Endodermal cell (in vitro differentiated cells): ENCODE data around the gene SCD5. TPM values are rescaled to one million over a fixed set of nuclear protein-coding genes. Genes with fewer than 3 reads are reported as not detected.

Experiments used
- DNase-seq: peaks from one replicate; pipeline ENCODE4 v3.0.0-alpha.2; 2017
- H3K27ac ChIP-seq: 2 replicates; pipeline ENCODE4 v1.5.1; 2013; ENCODE audit warnings: mild to moderate bottlenecking, low read depth, low read length, moderate library complexity
- H3K27me3 ChIP-seq: 2 replicates; pipeline ENCODE4 v1.6.1; 2013; ENCODE audit warnings: mild to moderate bottlenecking, low read length, moderate library complexity; ENCODE audit not compliant: insufficient read depth, control insufficient read depth, poor library complexity, severe bottlenecking
- H3K36me3 ChIP-seq: 2 replicates; pipeline ENCODE4 v1.7.0; 2013; ENCODE audit warnings: mild to moderate bottlenecking, low read length, moderate library complexity; ENCODE audit not compliant: control insufficient read depth, insufficient read depth
- H3K4me1 ChIP-seq: one replicate; pipeline ENCODE4 v1.7.0; 2013; ENCODE audit warnings: low read length; ENCODE audit not compliant: control insufficient read depth, insufficient read depth
- H3K4me3 ChIP-seq: 2 replicates; pipeline ENCODE4 v1.5.1; 2013; ENCODE audit warnings: mild to moderate bottlenecking, low read length, moderate library complexity
- H3K9ac ChIP-seq: 2 replicates; pipeline ENCODE4 v1.6.1; 2013; ENCODE audit warnings: mild to moderate bottlenecking, low read length, moderate library complexity; ENCODE audit not compliant: poor library complexity, severe bottlenecking; ENCODE audit errors: extremely low read depth
- H3K9me3 ChIP-seq: 2 replicates; pipeline ENCODE4 v1.6.1; 2013; ENCODE audit warnings: mild to moderate bottlenecking, low read length, moderate library complexity; ENCODE audit not compliant: control insufficient read depth
- H3K27ac Mint-ChIP-seq: 2 replicates; pipeline ENCODE4 v1.8.0; 2020; ENCODE audit warnings: mixed read lengths
- H3K27me3 Mint-ChIP-seq: 2 replicates; pipeline ENCODE4 v1.8.0; 2021; ENCODE audit warnings: mild to moderate bottlenecking, mixed read lengths; ENCODE audit not compliant: insufficient read depth
- H3K36me3 Mint-ChIP-seq: 2 replicates; pipeline ENCODE4 v1.8.0; 2020; ENCODE audit warnings: low read depth, mixed read lengths
- H3K4me1 Mint-ChIP-seq: 2 replicates; pipeline ENCODE4 v1.8.0; 2020; ENCODE audit warnings: mixed read lengths
- H3K4me3 Mint-ChIP-seq: 2 replicates; pipeline ENCODE4 v1.8.0; 2020; ENCODE audit warnings: mild to moderate bottlenecking, moderate library complexity, mixed read lengths
- H3K9me3 Mint-ChIP-seq: 2 replicates; pipeline ENCODE4 v1.8.0; 2020; ENCODE audit warnings: mild to moderate bottlenecking, mixed read lengths
- WGBS, 2 experiments: methylation state at CpG; one replicate each; pipeline versions ENCODE4 v1.1.5 to v1.1.7; 2013; ENCODE audit warnings: missing lambda C conversion rate in 2 of 2, mixed read lengths in 1 of 2; ENCODE audit not compliant: insufficient coverage in 1 of 2, insufficient read length in 1 of 2; 5-methylcytosine and 5-hydroxymethylcytosine counted together
- total RNA-seq, 2 donors: library from RNA; stranded (reverse); fragmentation: NEBNext Ultra II Directional in 1 of 2; extraction: Animal tissue kit (Norgen Biotek cat#: 25700) in 1 of 2; gene quantifications; 2 replicates in 1 of 2; 3 replicates in 1 of 2; pipeline ENCODE4 v1.2.1, GENCODE V29; 2021
- TF ChIP-seq, protein P1 (sequence below): fragments of 200-600 bp; sonication (generic); conservative IDR thresholded peaks from 2 replicates; pipeline ENCODE4 v1.5.0; 2021; ENCODE audit warnings: antibody characterized with exemption, mild to moderate bottlenecking

SCD5 gene
- total RNA-seq, 2 donors from 2014 or later, result 3.2 to 5.2 TPM

- Histone ChIP-seq H3K4me1 (peaks cover 29% of the 10 kb centered on the region), H3K4me3 (no peak overlapping the region), H3K9me3 (no peaks in the 10 kb centered on the region), H3K27ac (no peak overlapping the region), H3K27me3 (no peaks in the 10 kb centered on the region), H3K36me3 (no peaks in the 10 kb centered on the region), H3K9ac (no peak overlapping the region)
- peaks cover 63% of the 10 kb centered on the region for H3K4me1 Mint-ChIP-seq
- peak overlapping the region; percentile 10 for H3K4me3 Mint-ChIP-seq
- peak; percentile 75 for DNase-seq
- no peaks in the 10 kb centered on the region for H3K9me3 Mint-ChIP-seq
- TF ChIP-seq, protein P1, sequence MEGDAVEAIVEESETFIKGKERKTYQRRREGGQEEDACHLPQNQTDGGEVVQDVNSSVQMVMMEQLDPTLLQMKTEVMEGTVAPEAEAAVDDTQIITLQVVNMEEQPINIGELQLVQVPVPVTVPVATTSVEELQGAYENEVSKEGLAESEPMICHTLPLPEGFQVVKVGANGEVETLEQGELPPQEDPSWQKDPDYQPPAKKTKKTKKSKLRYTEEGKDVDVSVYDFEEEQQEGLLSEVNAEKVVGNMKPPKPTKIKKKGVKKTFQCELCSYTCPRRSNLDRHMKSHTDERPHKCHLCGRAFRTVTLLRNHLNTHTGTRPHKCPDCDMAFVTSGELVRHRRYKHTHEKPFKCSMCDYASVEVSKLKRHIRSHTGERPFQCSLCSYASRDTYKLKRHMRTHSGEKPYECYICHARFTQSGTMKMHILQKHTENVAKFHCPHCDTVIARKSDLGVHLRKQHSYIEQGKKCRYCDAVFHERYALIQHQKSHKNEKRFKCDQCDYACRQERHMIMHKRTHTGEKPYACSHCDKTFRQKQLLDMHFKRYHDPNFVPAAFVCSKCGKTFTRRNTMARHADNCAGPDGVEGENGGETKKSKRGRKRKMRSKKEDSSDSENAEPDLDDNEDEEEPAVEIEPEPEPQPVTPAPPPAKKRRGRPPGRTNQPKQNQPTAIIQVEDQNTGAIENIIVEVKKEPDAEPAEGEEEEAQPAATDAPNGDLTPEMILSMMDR, result no peak
- H3K27me3 Mint-ChIP-seq, result peaks cover under 1% of the 10 kb centered on the region
- WGBS, 2 experiments, result 72 to 75% methylated on average over 7 to 8 of the region's 8 CpGs
- H3K27ac Mint-ChIP-seq, result no peak overlapping the region
- H3K36me3 Mint-ChIP-seq, result no peaks in the 10 kb centered on the region
These were observed 212.7 kb downstream of the SCD5 start for GRCh38 chr4:82585690-82586435.

DNA sequence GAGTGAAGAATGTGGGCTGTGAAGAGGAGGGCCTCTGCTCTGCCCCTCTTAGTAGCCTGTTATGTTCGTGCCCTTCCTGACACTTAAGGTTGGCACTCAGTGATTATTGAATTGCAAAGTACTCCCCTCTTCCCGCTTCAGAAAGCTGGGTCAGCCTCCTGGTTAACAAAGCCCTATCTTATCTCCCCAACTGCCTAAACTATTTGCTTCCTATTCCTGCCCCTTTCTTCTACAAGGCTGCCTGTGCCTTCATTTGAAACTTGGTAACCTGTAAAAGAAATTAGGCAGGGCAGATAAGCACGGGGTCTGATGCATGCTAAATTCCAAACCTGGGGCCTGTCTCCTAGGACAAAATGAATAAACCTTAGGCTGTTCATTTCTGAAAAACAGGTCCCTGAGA is 213.7 kb downstream of the SCD5 start:
- Histone ChIP-seq H3K36me3 (no peaks in the 10 kb centered on the region), H3K27me3 (no peaks in the 10 kb centered on the region), H3K9ac (no peak overlapping the region), H3K9me3 (no peaks in the 10 kb centered on the region), H3K27ac (no peak overlapping the region), H3K4me3 (no peak overlapping the region), H3K4me1 (peaks cover 28% of the 10 kb centered on the region)
- H3K4me3 Mint-ChIP-seq, result peak overlapping the region; percentile 10
- peaks cover 61% of the 10 kb centered on the region for H3K4me1 Mint-ChIP-seq
- peak overlapping the region; percentile 85 for H3K27ac Mint-ChIP-seq
- 21 to 32% methylated on average over 3 of the region's 3 CpGs for WGBS, 2 experiments
- TF ChIP-seq, protein P1, result no peak
- peak; percentile 57 for DNase-seq
- no peaks in the 10 kb centered on the region for H3K27me3 Mint-ChIP-seq
- H3K9me3 Mint-ChIP-seq, result no peaks in the 10 kb centered on the region
- H3K36me3 Mint-ChIP-seq, result no peaks in the 10 kb centered on the region

GRCh38 chr4:82583897-82584587 is 214.6 kb downstream of the SCD5 start:
- no peaks in the 10 kb centered on the region for H3K9me3 Mint-ChIP-seq
- Histone ChIP-seq H3K9ac (no peak overlapping the region), H3K36me3 (no peaks in the 10 kb centered on the region), H3K4me1 (peaks cover 28% of the 10 kb centered on the region), H3K27ac (no peak overlapping the region), H3K4me3 (no peak overlapping the region), H3K27me3 (no peaks in the 10 kb centered on the region), H3K9me3 (no peaks in the 10 kb centered on the region)
- no peak overlapping the region for H3K27ac Mint-ChIP-seq
- 82 to 83% methylated on average over 5 of the region's 5 CpGs for WGBS, 2 experiments
- DNase-seq, result no peak
- no peaks in the 10 kb centered on the region for H3K27me3 Mint-ChIP-seq
- peaks cover 61% of the 10 kb centered on the region for H3K4me1 Mint-ChIP-seq
- TF ChIP-seq, protein P1, result no peak
- H3K36me3 Mint-ChIP-seq, result no peaks in the 10 kb centered on the region
- H3K4me3 Mint-ChIP-seq, result no peak overlapping the region
